ENCODE measurements around the gene EPM2AIP1. TPM values are rescaled to one million over a fixed set of nuclear protein-coding genes. Genes with fewer than 3 reads are reported as not detected.
"Not testable (repeated sequence)": the region's sequence is repeated elsewhere in the genome, so short reads cannot be mapped to it uniquely, and the experiment has no call there.

The EPM2AIP1 gene
- total RNA-seq, 5 donors from 2014 or later (not counting 1 experiment from before 2014, with no cell fraction given) = 27.0 to 36.3 (median 29.3) TPM

GRCh38 chr3:36947814-36948213 is 45.1 kb downstream of the EPM2AIP1 start:
- H3K4me1 Mint-ChIP-seq = peaks cover 7 to 13% (median 11%) of the 10 kb centered on the region in 3 donors
- DNase-seq = not testable (repeated sequence)
- peak overlapping the region in 1 of 2 donors; percentile 55 for H3K27ac Mint-ChIP-seq

GRCh38 chr3:36945333-36945980 is 47.5 kb downstream of the EPM2AIP1 start:
- H3K27ac Mint-ChIP-seq = peak overlapping the region; percentile 78 to 80
- no peaks in the 10 kb centered on the region for H3K9me3 ChIP-seq
- ChIA-PET POLR2A (interaction anchor here (0.6 to 1.9 kb wide), 3 partner anchors 33 to 1016 kb away, joined by 3 to 6 read pairs (median 4); partner anchors contain the start of genes EPM2AIP1 (in 1 of the 2) and MLH1 (in 1 of the 2)), CTCF (interaction anchor here in 1 of 2 donors (0.6 to 3.4 kb wide), 5 partner anchors 13 to 62 kb away, joined by 3 to 34 read pairs (median 4); no protein-coding TSS in a partner anchor)
- peaks cover 7 to 16% of the 10 kb centered on the region in 2 experiments for H3K4me1 ChIP-seq (ENCODE audit: control insufficient read depth in 1 of 2, extremely low read depth in 1 of 2, insufficient read depth in 2 of 2, low read length in 2 of 2)
- H3K4me3 Mint-ChIP-seq = peak overlapping the region; percentile 77 to 87 (median 82)
- no peaks in the 10 kb centered on the region for H3K27me3 Mint-ChIP-seq
- no peaks in the 10 kb centered on the region for H3K36me3 ChIP-seq (ENCODE audit: control insufficient read depth in 2 of 2, extremely low read depth in 1 of 2, insufficient read depth in 1 of 2, low read length in 1 of 2)
- WGBS (ENCODE audit: insufficient coverage) = 95% methylated on average over 18 of the region's 28 CpGs
- peaks cover 2 to 10% (median 4%) of the 10 kb centered on the region in 3 donors for H3K9me3 Mint-ChIP-seq
- H3K4me1 Mint-ChIP-seq = peaks cover 13 to 24% (median 23%) of the 10 kb centered on the region in 3 donors
- H3K4me3 ChIP-seq (ENCODE audit: control insufficient read depth in 1 of 2, extremely low read depth in 1 of 2, low read length in 1 of 2) = peak overlapping the region; percentile 84 to 91
- peak overlapping the region; percentile 5 for H3K27ac ChIP-seq (ENCODE audit: low read length)
- no peak for DNase-seq
- no peaks in the 10 kb centered on the region for H3K27me3 ChIP-seq (replicated peaks in 1 of 2; ENCODE audit: control insufficient read depth in 2 of 2, extremely low read depth in 1 of 2, insufficient read depth in 2 of 2, low read length in 1 of 2)
- H3K36me3 Mint-ChIP-seq = peaks cover 7% of the 10 kb centered on the region
- no peak for ATAC-seq (replicated peaks in 1 of 4)

More at GRCh38 chr3:36947814-36948213, 45.1 kb downstream of the EPM2AIP1 start:
- H3K27me3 ChIP-seq (replicated peaks in 1 of 2; ENCODE audit: control insufficient read depth in 2 of 2, extremely low read depth in 1 of 2, insufficient read depth in 2 of 2, low read length in 1 of 2); H3K27me3 Mint-ChIP-seq; H3K36me3 Mint-ChIP-seq; H3K4me3 Mint-ChIP-seq; ATAC-seq (replicated peaks in 1 of 4); H3K27ac ChIP-seq (ENCODE audit: low read length); H3K4me3 ChIP-seq (ENCODE audit: control insufficient read depth in 1 of 2, extremely low read depth in 1 of 2, low read length in 1 of 2); H3K9me3 ChIP-seq; POLR2A ChIA-PET; H3K36me3 ChIP-seq (ENCODE audit: control insufficient read depth in 2 of 2, extremely low read depth in 1 of 2, insufficient read depth in 1 of 2, low read length in 1 of 2): not testable (repeated sequence)
- H3K4me1 ChIP-seq (ENCODE audit: control insufficient read depth in 1 of 2, extremely low read depth in 1 of 2, insufficient read depth in 2 of 2, low read length in 2 of 2) = peaks cover 7 to 16% of the 10 kb centered on the region in 2 experiments
- peaks cover 2 to 10% (median 4%) of the 10 kb centered on the region in 3 donors for H3K9me3 Mint-ChIP-seq
- WGBS (ENCODE audit: insufficient coverage) = no CpG with 5 or more reads among the region's 5 CpGs
- CTCF ChIA-PET = interaction anchor here (0.6 to 1.4 kb wide), 2 partner anchors 11 to 94 kb away, joined by 3 read pairs; no protein-coding TSS in a partner anchor

GRCh38 chr3:36944641-36945270 is 48.2 kb downstream of the EPM2AIP1 start, which contains the start of gene TRANK1:
TRANK1 (minus strand) TSS chr3:36945054; CDS start chr3:36944809, 245 bp downstream.
- peaks cover 7% of the 10 kb centered on the region for H3K36me3 Mint-ChIP-seq
- Histone ChIP-seq H3K4me3 (ENCODE audit: control insufficient read depth in 1 of 2, extremely low read depth in 1 of 2, low read length in 1 of 2) (peak within 1 kb of the TSS; percentile 84 to 91), H3K9me3 (no peaks in the 10 kb centered on the region), H3K27ac (ENCODE audit: low read length) (peak within 1 kb of the TSS; percentile 5), H3K27me3 (replicated peaks in 1 of 2; ENCODE audit: control insufficient read depth in 2 of 2, extremely low read depth in 1 of 2, insufficient read depth in 2 of 2, low read length in 1 of 2) (no peaks in the 10 kb centered on the region), H3K36me3 (ENCODE audit: control insufficient read depth in 2 of 2, extremely low read depth in 1 of 2, insufficient read depth in 1 of 2, low read length in 1 of 2) (no peaks in the 10 kb centered on the region), H3K4me1 (ENCODE audit: control insufficient read depth in 1 of 2, extremely low read depth in 1 of 2, insufficient read depth in 2 of 2, low read length in 2 of 2) (peaks cover 7 to 16% of the 10 kb centered on the region in 2 experiments)
- peak; percentile 51 to 90 (median 80) for DNase-seq
- peak within 1 kb of the TSS; percentile 77 to 87 (median 82) for H3K4me3 Mint-ChIP-seq
- WGBS (ENCODE audit: insufficient coverage) = 2% methylated on average over 67 of the region's 68 CpGs
- peaks cover 13 to 25% (median 24%) of the 10 kb centered on the region in 3 donors for H3K4me1 Mint-ChIP-seq
- ChIA-PET CTCF (interaction anchor here (0.6 to 3.4 kb wide), 4 partner anchors 14 to 53 kb away, joined by 3 to 34 read pairs (median 4); no protein-coding TSS in a partner anchor), POLR2A (interaction anchor here (0.6 to 1.9 kb wide), 3 partner anchors 32 to 72 kb away, joined by 3 to 6 read pairs (median 3); partner anchors contain the start of genes EPM2AIP1 (in 1 of the 2) and MLH1 (in 1 of the 2))
- peak; percentile 86 to 95 (median 88) for ATAC-seq (replicated peaks in 1 of 4)
- H3K9me3 Mint-ChIP-seq = peaks cover 2 to 10% (median 4%) of the 10 kb centered on the region in 3 donors
- no peaks in the 10 kb centered on the region for H3K27me3 Mint-ChIP-seq
- peak within 1 kb of the TSS; percentile 78 to 80 for H3K27ac Mint-ChIP-seq

- Mint-ChIP-seq H3K27me3 (no peaks in the 10 kb centered on the region), H3K36me3 (peaks cover 5% of the 10 kb centered on the region), H3K4me1 (peaks cover 13 to 26% (median 25%) of the 10 kb centered on the region in 3 donors), H3K27ac (peak overlapping the region; percentile 19 to 75), H3K9me3 (peaks cover 1 to 7% (median 2%) of the 10 kb centered on the region in 3 donors), H3K4me3 (peak overlapping the region; percentile 77 to 82 (median 81))
- Histone ChIP-seq H3K27ac (ENCODE audit: low read length) (no peak overlapping the region), H3K36me3 (ENCODE audit: control insufficient read depth in 2 of 2, extremely low read depth in 1 of 2, insufficient read depth in 1 of 2, low read length in 1 of 2) (no peaks in the 10 kb centered on the region), H3K9me3 (no peaks in the 10 kb centered on the region), H3K4me1 (ENCODE audit: control insufficient read depth in 1 of 2, extremely low read depth in 1 of 2, insufficient read depth in 2 of 2, low read length in 2 of 2) (peaks cover 7 to 16% of the 10 kb centered on the region in 2 experiments), H3K4me3 (ENCODE audit: control insufficient read depth in 1 of 2, extremely low read depth in 1 of 2, low read length in 1 of 2) (peak overlapping the region; percentile 84 to 91), H3K27me3 (replicated peaks in 1 of 2; ENCODE audit: control insufficient read depth in 2 of 2, extremely low read depth in 1 of 2, insufficient read depth in 2 of 2, low read length in 1 of 2) (no peaks in the 10 kb centered on the region)
- ChIA-PET CTCF (interaction anchor here (0.7 to 3.4 kb wide), 4 partner anchors 12 to 50 kb away, joined by 4 to 34 read pairs (median 4); no protein-coding TSS in a partner anchor), POLR2A (interaction anchor here (0.6 to 1.9 kb wide), 2 partner anchors 49 to 72 kb away, joined by 3 to 6 read pairs; partner anchors contain the start of genes EPM2AIP1 (in 1 of the 2) and MLH1 (in 1 of the 2))
- DNase-seq = peak in 27 of 35 experiments; percentile 2 to 47 (median 14)
- WGBS (ENCODE audit: insufficient coverage) = 4% methylated on average over 55 of the region's 56 CpGs
- ATAC-seq (replicated peaks in 1 of 4) = peak; percentile 27 to 63 (median 58)
These were observed 48.8 kb downstream of the EPM2AIP1 start for GRCh38 chr3:36944012-36944640.

GRCh38 chr3:36943601-36944000 is 49.3 kb downstream of the EPM2AIP1 start:
- Mint-ChIP-seq H3K36me3 (peaks cover 3% of the 10 kb centered on the region), H3K27me3 (no peaks in the 10 kb centered on the region), H3K27ac (peak overlapping the region in 1 of 2 donors; percentile 75), H3K4me1 (peaks cover 13 to 26% (median 25%) of the 10 kb centered on the region in 3 donors), H3K9me3 (peaks cover 0 to 5% (median 2%) of the 10 kb centered on the region in 3 donors), H3K4me3 (peak overlapping the region; percentile 77 to 82 (median 81))
- ChIA-PET CTCF (interaction anchor here (0.7 to 3.4 kb wide), 4 partner anchors 12 to 49 kb away, joined by 4 to 34 read pairs (median 4); no protein-coding TSS in a partner anchor), POLR2A (no interaction called here)
- H3K27me3 ChIP-seq (replicated peaks in 1 of 2; ENCODE audit: control insufficient read depth in 2 of 2, extremely low read depth in 1 of 2, insufficient read depth in 2 of 2, low read length in 1 of 2) = no peaks in the 10 kb centered on the region
- no peaks in the 10 kb centered on the region for H3K36me3 ChIP-seq (ENCODE audit: control insufficient read depth in 2 of 2, extremely low read depth in 1 of 2, insufficient read depth in 1 of 2, low read length in 1 of 2)
- 85% methylated on average over 8 of the region's 10 CpGs for WGBS (ENCODE audit: insufficient coverage)
- H3K9me3 ChIP-seq = no peaks in the 10 kb centered on the region
- DNase-seq (no peak), ATAC-seq (replicated peaks in 1 of 4) (no peak)
- H3K4me3 ChIP-seq (ENCODE audit: control insufficient read depth in 1 of 2, extremely low read depth in 1 of 2, low read length in 1 of 2) = peak overlapping the region; percentile 84 to 91
- no peak overlapping the region for H3K27ac ChIP-seq (ENCODE audit: low read length)
- H3K4me1 ChIP-seq (ENCODE audit: control insufficient read depth in 1 of 2, extremely low read depth in 1 of 2, insufficient read depth in 2 of 2, low read length in 2 of 2) = peaks cover 7 to 16% of the 10 kb centered on the region in 2 experiments

Measured in T-cell (primary cell).